Measurements from ENCODE around the gene ANO1. TPM values are rescaled to one million over a fixed set of nuclear protein-coding genes. Genes with fewer than 3 reads are reported as not detected.
"Not testable (repeated sequence)": the region's sequence is repeated elsewhere in the genome, so short reads cannot be mapped to it uniquely, and the experiment has no call there.

ANO1 gene
- total RNA-seq, 1 donor from 2014 or later, result 6.8 TPM

DNA sequence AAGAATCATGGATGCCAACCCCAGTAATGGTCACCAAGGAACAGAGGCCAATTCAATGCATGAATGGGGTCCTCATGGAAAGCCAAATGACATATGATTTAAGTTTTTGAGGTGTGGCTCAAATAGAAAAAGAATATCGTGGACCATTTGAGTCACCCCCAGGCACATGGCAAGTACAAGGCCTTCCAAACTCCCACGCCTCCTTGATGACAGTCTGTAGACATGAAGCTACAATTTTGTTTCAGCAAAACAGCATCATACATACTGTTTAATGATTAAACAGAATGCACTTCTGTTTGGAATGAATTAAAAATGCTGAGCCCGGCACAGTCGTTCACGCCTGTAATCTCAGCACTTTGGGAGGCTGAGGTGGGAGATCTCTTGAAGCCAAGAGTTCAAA lies 132.4 kb downstream of the ANO1 start:
- intact Hi-C loops (cut with micrococcal nuclease), result no loop called here
- DNase-seq, result no peak
- ATAC-seq, result no peak

DNA sequence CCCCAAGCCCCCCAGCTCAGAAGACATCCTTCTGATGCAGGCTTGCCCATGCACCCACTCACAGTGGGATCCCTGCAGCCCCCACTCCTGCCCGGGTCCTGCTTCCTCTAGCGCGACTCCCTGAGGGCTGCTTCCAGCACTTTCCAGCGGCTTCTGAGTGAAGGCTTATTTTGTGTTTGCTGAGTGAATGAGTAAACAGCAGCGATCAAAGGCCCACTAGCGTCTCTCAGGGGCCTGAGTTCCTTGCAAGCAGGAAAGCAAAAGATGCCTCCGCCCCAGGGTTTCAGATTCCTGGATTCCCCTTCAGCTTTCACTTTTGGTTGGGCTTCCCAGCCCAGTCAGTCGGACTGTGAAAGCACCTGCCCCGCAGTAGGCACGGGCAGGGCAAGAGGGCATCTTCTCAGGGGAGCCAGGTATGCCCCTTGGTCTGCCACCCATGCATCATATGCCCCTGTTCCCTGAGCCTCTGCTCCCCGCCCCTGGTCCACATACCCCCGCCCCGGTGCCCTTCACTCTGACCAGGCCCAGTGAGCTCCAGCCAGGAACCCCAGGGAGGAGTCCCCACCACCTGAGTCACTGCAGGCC lies 134.2 kb downstream of the ANO1 start:
- intact Hi-C loops (cut with micrococcal nuclease), result no loop called here
- ATAC-seq (no peak), DNase-seq (no peak)

DNA sequence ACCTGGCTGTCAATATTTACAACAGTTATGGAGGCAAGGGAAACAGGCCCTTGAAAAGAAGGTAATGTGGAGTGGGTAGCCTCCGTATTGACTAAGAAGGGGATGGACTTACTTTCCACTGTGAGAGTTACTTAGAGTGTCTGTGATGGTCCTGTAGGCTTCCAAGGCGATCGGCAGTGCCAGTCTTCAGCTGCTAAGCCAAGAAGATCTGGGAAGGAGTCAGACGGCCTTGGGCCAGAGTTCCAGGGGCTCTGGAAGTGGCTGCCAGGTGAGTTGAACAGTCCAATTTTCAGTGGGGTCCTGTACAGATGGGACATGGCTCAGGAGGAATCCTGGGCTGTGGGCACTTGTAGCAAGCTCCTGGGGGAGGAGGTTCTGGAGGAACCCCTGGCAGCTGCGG lies 139.3 kb downstream of the ANO1 start:
- DNase-seq; intact Hi-C loops (cut with micrococcal nuclease); ATAC-seq: not testable (repeated sequence)

DNA sequence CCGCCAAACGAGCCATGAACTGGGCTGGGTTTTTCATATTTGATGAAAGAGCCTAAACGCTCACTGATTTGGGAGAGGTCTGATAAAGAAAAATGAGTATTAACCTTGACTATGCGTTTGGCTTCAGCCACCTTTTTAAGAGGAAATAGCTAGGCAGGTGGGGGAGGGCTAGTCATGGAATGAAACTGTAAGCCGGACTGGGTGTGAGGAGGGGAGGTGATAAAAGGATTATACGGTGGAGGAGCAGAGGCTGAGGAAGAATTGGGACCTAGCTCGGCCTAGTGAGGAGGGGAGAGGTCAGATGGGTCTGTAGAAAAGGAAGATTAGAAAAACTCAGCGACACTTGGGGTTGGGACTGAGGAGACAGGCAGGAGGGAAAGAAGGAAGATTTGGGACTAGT lies 140.0 kb downstream of the ANO1 start:
- DNase-seq; ATAC-seq; intact Hi-C loops (cut with micrococcal nuclease): not testable (repeated sequence)

DNA sequence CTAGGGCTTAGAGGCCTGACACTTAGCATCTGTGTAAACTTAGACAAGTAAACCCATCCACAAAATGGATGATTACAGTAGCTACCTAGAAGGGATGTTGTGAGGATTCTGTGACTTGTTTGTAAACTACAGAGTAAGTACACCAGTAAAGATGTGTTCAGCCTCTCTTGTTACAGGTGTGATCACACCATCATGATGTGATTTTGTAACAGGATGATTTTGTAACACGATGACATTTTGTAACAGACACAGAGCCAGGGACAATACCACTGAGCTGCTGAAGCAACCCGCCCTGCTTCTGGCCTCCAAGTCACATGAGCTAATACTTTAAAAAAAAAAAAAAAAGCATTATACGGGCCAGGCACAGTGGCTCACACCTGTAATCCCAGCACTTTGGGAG lies 142.0 kb downstream of the ANO1 start:
- ATAC-seq (no peak), DNase-seq (no peak)
- intact Hi-C loops (cut with micrococcal nuclease), result no loop called here

DNA sequence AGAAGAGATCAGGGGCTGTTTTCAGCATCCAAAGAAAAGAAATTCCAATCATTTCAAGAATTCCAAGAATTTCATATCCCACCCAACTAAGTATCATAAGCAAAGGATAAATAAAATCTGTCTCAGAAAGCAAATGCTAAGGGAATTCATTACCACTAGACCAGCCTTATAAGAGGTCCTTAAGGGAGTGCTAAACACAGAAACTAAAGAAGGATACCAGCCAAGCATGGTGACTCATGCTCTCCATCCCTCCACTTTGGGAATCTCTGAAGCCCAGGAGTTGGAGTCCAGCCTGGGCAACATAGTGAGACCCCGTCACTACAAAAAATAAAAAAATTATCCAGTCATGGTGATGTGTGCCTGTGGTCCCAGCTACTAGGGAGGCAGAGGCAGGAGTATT lies 142.8 kb downstream of the ANO1 start:
- DNase-seq (no peak), ATAC-seq (no peak)
- intact Hi-C loops (cut with micrococcal nuclease), result no loop called here

DNA sequence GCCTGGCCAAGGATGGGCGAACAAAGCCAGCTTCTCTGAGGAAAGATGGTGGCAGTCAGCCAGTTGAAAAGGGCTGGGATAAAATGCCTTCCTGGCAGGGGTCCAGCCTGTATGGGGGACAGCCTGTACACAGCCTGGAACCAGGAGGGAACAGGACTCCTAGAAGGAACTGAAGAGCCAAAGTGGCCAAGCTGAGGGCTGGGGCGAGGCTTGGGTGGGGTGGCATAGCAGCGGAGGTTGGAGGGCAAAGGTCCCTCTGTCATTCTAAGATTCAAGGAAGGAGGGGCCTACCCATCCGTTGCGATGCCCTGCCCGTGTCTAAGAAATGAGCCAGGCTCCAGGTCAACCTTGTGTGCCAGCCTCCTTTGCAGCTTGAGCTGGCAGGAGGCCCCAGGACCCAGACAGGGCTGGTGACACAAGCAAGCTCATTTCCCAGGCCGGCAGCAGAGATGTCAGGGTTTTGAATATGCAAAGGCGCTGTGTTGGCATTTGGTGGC lies 147.6 kb downstream of the ANO1 start:
- ATAC-seq (peak; percentile 29), DNase-seq (no peak)
- intact Hi-C loops (cut with micrococcal nuclease), result no loop called here

DNA sequence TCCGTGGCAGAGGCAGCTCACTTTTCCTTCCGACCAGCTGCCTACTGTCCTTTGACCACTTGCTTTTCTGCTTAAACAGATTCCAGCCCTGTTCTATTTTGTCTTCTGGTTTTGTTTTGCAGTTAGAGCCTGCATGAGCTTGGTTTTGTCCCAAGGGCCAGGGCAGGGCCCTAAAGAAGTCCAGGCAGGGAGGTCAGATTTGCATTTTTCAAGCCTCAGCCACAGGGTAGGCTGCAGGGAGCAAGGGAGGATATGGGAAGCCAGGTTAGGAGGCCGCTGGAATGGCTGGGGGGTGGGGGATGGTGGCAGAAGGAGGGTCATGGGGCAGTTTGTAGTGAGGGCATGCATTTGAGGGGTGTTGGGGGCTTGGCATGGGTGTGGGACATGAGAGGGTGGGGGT lies 148.1 kb downstream of the ANO1 start:
- intact Hi-C loops (cut with micrococcal nuclease), result no loop called here
- ATAC-seq, result no peak
- DNase-seq, result no peak

DNA sequence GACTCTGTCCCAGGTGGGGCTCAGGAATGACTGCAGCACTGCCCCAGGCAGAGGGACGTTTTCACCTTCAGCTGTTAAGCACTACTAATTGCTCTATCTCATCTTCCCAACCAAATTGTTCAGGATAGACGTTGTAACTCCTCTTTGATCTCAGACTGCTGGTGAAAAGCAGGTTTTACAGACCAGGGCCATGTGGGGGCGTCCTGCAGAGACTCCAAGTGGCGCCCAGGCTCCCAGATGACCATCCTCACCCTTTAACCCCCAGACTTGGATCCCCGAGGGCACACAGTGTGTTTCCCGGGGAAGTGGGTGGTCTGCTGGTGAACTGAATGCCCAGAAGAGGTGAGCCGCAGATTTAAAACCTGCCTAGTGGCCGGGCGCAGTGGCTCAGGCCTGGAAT lies 148.8 kb downstream of the ANO1 start:
- intact Hi-C loops (cut with micrococcal nuclease), result no loop called here

DNA sequence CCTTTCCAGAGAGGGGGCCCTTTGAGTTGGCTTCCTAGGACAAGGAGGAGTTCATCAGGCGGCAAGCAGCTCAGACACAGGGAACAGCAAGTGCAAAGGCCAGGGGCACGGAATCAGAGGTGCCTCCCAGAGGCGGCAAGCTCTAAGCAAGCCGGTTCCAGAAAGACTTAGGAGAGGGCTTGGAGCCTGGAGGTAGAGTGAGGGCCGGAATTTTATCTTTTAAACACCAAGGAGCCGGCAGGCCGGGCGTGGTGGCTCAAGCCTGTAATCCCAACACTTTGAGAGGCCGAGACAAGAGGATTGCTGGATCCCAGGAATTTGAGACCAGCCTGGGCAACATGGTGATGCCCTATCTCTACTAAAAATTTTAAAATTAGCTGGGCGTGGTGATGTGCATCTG lies 151.6 kb downstream of the ANO1 start:
- ATAC-seq (no peak), DNase-seq (no peak)
- intact Hi-C loops (cut with micrococcal nuclease), result no loop called here

More for the DNA sequence above, 148.8 kb downstream of the ANO1 start:
- DNase-seq (no peak), ATAC-seq (no peak)

DNA sequence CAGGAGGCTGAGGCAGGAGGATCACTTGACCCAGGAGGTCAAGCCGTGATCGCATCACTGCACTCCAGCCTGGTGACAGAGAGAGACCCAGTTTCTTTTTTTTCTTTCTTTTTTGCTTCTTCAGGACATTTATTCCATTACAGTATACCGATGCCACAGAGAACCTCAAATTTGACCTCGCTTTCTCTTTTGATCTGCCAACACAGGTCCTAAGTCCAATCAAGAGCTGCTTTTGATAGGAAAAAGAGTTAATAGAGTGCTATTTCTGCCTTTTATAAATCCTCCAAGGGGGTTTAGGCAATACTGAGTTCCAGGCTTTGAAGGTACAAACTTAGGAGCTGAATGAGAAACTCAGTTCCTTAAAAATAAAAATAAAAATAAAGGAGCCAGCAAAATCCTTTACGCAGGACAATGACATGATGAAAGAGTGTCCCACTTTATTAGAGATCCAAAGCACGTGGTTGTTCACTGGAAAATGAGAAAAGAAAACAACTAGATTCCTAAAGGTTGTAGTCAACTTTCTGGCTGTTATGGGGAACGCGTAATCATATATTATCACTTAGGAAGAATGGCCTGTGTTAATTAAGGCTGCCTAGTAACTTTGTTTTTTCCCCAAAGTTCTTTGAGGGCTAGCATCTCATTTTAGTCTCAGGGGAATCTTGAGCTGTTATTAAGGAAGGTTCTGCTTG lies 152.2 kb downstream of the ANO1 start:
- intact Hi-C loops (cut with micrococcal nuclease), result no loop called here
- DNase-seq, result no peak
- ATAC-seq, result no peak

DNA sequence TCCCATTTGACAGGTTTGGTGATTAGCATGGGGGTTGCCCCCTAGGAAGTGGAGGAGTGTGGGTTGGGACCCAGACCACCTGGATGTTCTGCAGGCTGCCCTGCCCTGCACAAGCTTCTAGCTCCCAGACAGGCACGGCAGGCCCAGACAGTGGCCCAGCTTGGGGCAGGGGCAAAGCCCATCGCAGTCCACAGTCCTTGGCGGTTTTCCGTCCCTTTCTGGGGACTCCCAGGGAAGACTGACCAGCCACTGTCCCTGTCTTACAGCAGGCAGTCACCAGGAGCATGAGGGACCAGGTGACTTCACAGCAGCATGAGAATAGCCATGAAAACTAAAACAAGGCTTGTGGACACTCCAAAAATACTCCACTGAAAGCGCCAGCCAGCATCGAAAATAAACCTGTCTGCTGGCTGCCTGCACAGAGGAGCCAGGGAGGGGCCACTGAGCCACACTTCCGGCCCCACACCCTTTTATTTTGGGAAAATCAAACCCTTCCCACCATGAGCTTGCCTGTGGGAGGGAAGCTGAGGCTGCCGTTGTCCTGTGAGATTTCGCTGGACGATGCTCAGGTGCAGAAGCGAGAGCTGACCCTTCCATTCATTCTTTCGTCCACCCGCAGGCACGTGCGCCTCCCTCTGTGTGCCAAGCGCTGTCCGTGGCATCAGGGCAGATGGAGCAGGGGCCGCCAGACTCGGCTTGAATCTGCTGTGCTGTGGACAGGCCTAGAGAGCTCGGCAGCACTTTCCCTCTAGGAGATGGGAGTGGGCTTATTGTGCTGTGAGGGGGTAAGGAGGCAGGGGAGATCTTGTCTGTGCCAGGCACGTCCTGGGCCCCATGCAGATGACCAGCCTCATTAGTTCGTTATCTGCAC lies 153.0 kb downstream of the ANO1 start:
- DNase-seq (peak; percentile 42), ATAC-seq (peak; percentile 88)
- intact Hi-C loops (cut with micrococcal nuclease), result no loop called here

DNA sequence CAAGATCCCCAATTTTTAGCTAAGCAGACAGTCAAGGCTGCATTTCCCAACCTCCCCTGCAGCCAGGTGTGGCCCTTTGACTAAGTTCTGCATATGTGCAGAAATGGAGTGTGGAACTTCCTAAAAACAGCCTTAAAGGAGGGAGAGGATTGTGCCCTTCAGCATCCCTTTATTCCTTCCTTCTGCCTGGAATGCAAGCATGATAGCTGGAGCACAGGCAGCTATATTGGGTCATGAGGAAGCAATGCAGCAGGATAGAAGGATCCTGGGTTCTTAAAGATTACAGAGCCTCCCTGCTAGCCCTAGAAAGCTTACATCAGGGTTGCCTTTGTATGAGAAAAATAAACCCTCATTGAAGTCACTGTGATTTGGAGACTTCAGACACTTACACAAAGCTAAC lies 154.9 kb downstream of the ANO1 start:
- DNase-seq (no peak), ATAC-seq (no peak)
- intact Hi-C loops (cut with micrococcal nuclease), result no loop called here

DNA sequence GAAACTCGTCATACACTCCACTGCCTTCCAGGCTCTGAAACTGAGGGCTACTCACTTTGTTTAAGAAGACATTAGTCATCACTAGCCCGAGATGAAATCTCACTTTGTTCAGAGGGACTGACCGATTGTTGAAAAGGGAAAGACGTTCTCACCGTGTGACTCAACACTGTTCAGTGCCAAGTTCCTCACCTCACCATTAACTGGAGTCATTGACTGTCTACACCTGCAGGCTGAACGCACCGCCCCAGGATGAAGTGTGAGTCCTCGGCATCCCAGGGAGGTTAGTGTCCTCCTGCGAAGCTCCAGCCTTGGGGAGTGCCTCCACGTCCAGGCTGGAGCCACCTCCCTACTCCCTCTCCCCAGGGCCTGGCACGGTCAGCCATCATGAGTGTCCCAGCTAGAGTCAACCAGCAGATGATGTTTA lies 155.4 kb downstream of the ANO1 start:
- intact Hi-C loops (cut with micrococcal nuclease), result no loop called here
- DNase-seq (no peak), ATAC-seq (no peak)

DNA sequence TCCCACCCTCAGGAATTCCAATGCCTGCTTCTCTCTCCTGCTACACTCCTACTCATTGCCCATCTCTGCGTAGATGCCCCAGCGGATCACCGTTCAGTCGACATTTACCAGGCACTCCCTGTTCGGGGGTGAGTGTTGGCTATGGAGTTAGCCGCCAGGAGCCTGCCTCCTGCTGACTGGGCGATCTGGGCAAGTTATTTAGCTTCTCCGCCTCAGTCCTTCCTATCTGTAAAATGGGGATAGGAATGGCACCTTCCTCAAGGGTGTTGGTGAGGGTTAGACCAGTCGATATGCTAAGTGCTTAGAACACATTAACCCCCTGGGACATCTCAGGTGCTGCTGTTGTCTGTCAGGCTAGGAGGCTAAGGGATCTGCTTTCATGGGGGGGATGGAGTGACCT lies 155.8 kb downstream of the ANO1 start:
- ATAC-seq (no peak), DNase-seq (no peak)
- intact Hi-C loops (cut with micrococcal nuclease), result no loop called here

Other genes starting within 250 kb of the ANO1 start
- 8.8 TPM for gene FADD, start 125.0 kb downstream of the ANO1 start, total RNA-seq
- 46.8 TPM for gene PPFIA1, start 192.4 kb downstream of the ANO1 start, total RNA-seq